HG02759 (cell line): ENCODE results near the gene ASTN2.

Experiments used
- ATAC-seq: cut with Tn5 transposase; IDR thresholded peaks from one replicate; pipeline ENCODE4 v1.9.1; 2021; ENCODE audit warnings: mild to moderate bottlenecking, moderate library complexity; ENCODE audit not compliant: unreplicated experiment

Gene ASTN2

DNA sequence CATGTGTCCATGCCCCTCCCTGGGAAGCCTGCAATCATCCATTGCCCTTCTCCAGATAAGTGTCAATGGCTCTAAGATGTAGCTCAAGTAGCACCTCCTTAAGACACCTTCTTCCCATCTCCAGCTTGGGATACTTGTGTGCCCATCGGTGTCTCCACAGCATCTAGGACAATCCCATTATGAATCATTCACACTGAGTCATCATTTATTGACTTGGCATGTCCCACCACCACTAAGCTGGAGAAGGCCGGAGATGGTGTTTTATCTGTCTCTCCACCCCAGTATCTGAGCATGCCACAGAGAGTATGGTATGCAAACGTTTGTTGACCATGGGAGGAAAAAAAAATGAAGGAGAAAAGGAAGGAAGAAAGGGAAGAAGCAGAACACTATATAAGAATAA, 385.5 kb downstream of the ASTN2 start:
- ATAC-seq: no peak

DNA sequence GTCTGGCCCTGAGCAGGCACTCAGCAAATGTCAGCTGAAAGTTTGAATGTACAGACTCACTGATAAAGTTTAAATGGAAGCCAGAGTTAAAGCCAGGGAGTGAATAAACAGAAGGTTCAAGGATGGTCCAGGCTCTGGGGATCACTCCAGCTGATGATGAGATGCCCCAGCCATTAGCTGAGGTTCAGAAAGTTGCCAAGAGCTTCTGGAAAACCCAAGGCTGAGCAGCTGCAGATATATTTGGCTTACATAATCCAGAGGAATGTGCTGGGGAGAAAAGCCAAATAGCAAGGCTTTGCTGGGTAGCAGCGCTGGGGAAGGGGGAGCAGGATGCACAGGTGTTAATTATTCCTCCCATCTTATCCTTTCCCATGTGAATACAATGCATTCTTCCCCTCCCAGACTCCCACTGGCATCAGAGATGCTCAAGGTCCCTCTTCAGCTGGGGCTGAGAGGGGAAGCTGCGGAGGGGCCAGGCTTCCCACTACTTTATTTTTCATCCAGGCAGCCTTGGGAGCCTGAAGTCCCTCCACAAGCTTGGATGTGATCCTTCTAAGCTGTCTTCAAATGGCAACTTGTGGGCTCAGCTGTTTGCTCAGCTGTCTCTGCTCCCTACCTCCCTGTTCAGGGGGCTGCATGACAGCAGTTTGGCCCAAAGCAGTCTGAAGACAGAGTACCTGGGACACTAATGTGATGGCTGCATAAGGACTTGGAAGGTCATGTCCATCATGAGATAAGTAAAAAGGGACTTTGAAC, 386.6 kb downstream of the ASTN2 start:
- ATAC-seq: no peak

- ATAC-seq: no peak
These were observed 393.0 kb downstream of the ASTN2 start for GRCh38 chr9:117021906-117022305.

DNA sequence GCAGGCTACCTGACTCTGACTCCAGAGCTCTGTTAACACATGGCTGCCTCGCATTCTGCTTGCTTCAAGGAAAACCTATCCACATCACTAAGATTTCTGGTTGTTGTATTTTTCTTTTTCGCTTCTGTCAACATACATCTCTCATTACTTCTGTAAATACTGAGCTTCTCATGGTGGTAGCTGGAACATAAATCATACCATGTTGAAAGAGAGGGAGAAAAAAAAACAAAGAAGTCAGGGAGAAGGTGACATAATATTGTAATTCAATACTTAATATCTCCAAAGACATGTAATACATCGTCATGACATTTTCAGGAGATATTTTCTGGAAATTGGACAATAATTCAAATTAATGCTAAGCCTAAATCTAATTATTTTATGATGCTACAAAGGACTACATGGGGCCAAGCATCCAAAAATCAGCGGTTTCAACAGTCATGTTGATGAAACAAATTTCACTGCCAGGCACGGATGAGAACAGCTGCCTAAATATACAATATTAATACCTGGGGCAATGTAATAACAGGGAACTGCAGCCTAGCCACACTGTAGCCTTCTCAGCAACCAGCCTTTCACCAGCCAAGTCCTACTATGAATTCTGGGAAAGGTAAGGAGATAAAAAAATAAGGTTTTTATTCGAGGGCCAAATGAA, 395.8 kb downstream of the ASTN2 start:
- ATAC-seq: no peak

- ATAC-seq: no peak
These were observed 397.4 kb downstream of the ASTN2 start for GRCh38 chr9:117017414-117017985.

GRCh38 chr9:117014061-117014460, 400.8 kb downstream of the ASTN2 start:
- no peak for ATAC-seq

GRCh38 chr9:117013440-117013995, 401.3 kb downstream of the ASTN2 start:
- ATAC-seq: no peak

DNA sequence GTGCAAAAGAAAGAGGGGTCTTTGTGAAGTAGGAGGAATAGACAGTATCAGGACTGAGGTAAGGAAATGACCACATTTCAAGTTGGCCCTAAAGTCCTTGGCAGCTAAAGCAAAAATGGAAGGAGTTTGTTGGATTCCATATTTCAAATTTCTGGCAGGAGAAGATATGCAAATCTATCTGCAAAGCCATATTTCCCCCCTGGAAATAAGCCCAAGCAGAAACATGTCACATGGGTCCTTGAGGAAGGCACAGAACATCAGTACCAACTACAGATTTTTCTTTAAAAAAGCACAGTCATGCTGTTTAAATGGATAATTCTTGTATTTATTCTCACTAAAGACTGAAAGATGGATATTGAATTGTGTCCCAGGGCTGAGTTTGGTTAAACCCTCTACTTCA, 404.8 kb downstream of the ASTN2 start:
- no peak for ATAC-seq

- ATAC-seq: no peak
These were observed 406.0 kb downstream of the ASTN2 start for GRCh38 chr9:117008876-117009275.

DNA sequence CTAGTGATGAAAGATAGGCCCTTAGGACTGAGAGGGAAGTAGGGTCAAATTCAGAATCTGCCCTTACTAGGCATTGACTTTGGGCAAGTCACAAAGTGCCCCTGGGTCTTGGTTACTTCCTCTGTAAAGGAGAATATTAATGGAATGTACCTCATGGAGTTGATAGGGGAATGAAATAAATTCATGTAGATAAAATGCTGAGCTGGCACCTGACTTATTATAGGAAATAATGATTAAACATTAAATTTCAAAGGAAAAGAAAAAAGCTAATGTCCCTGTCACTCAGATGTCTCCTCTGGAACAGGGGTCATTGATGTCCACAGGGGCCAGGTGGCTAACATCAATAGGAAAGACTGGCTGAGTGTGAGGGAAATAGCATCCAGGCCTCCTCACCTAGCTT, 406.4 kb downstream of the ASTN2 start:
- no peak for ATAC-seq

- no peak for ATAC-seq
These were observed 412.2 kb downstream of the ASTN2 start for GRCh38 chr9:117002686-117003085.

GRCh38 chr9:117000834-117001233, 414.0 kb downstream of the ASTN2 start:
- ATAC-seq: no peak

GRCh38 chr9:117000196-117000723, 414.6 kb downstream of the ASTN2 start:
- no peak for ATAC-seq

- ATAC-seq: no peak
These were observed 416.6 kb downstream of the ASTN2 start for GRCh38 chr9:116998305-116998704.

- ATAC-seq: no peak
These were observed 422.0 kb downstream of the ASTN2 start for GRCh38 chr9:116992865-116993264.

GRCh38 chr9:116991051-116991450, 423.8 kb downstream of the ASTN2 start:
- ATAC-seq: no peak

- ATAC-seq: no peak
These were observed 424.3 kb downstream of the ASTN2 start for GRCh38 chr9:116990592-116990991.

DNA sequence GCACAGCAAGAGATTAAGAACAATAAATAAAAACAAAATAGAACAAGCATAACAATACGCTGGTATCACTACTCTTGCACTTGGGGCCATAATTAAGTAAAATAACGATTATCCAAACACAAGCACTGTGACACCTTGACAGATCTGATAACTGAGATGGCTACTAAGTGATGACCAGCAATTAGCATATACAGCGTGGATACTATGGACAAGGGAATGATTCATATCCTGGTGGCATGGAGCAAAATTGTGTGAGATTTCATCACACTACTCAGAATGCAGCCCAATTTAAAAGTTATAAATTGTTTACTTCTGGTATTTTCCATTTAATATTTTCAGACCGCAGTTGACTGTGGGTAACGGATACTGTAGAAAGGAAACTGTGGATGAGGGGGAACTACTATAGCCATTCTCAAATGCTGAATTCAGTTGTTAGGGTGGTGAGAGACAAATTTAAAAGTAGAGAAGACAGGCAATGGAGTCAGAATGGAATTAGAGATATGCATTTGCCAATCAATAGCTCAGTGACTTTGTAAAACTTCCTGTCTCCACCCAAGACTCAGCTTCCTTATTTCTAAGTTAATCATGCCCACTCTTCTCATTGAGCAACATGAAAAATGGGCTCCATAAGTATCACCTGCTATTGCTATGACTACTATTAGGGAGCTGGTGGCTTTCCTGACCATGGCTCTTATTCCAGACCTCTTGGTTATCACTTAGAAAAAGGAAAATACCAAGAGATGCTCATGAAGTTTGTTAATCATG, 427.0 kb downstream of the ASTN2 start:
- no peak for ATAC-seq

DNA sequence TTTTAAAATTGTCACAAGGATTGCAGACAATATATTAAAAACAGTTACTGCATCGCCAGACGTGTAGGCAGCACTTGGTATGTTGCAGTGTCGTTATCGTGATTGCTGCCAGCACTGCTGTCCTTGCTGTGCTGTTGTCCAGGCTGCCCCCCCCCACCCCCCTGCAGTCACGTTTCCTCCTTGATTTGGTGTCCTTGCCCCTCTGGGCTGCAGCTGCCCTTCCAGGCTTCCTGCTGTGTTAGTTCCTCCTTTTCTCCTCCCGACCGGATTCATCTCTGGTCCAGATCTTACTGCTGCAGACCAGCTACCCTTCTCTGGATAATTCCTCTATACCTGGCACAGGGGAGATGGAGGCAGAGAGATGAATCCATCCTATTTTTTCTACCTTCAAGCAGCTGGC, 428.8 kb downstream of the ASTN2 start:
- no peak for ATAC-seq

- ATAC-seq: no peak
These were observed 429.3 kb downstream of the ASTN2 start for GRCh38 chr9:116985596-116985995.

DNA sequence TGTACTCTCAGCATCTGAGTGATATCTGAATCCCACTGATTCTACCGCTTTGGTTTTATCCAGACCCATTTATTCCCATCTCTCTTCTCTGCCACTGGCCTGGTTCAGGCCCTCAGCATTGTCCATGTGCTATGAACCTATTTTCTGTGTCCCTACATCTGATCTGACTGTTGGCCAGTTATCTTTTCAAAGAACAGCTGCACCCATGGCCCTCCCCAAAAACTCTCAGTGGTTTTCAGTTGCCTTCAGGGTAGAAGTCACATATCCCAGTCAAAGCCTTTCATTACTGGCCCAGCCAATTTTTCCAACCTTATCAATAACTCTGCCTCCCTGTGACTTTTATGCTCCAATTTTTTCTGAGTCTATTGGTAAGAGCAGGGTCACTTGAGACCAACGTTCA, 430.7 kb downstream of the ASTN2 start:
- ATAC-seq: no peak
